GM12878 (cell line): ENCODE data around the gene SPDL1. TPM values are rescaled to one million over a fixed set of nuclear protein-coding genes. Genes with fewer than 3 reads are reported as not detected.

Experiments used
- ATAC-seq: fragments of 200-7000 bp; cut with Tn5 transposase; 3 replicates; pipeline ENCODE4 v1.9.1; 2020; ENCODE audit warnings: mild to moderate bottlenecking, moderate library complexity
- BruUV-seq: library from RNA; stranded (reverse); fragments of 400-500 nt; replicated peaks from 2 replicates; lab custom pipeline; 2021; lab: Mats Ljungman, UMichigan
- CTCF ChIA-PET: fragments of 300-600 bp; sonication (Branson Sonifier 250); formaldehyde crosslinking; extraction: SDS; loops from one replicate; lab custom pipeline; 2021; ENCODE audit warnings: inconsistent platforms; lab: Yijun Ruan, JAX
- POLR2A ChIA-PET: fragments of 350-600 bp; formaldehyde crosslinking; extraction: SDS; loops from one replicate; lab custom pipeline; 2021; ENCODE audit warnings: inconsistent platforms; lab: Charles Lee
- RAD21 ChIA-PET: fragments of 300-600 bp; sonication (Branson Sonifier 250); formaldehyde crosslinking; loops from one replicate; lab custom pipeline; 2023; ENCODE audit warnings: antibody characterized with exemption; ENCODE audit not compliant: unreplicated experiment; lab: Charles Lee
- SMC1A ChIA-PET: fragments of 300-600 bp; sonication (Branson Sonifier 250); formaldehyde crosslinking; loops from one replicate; lab custom pipeline; 2023; ENCODE audit not compliant: unreplicated experiment, uncharacterized antibody; lab: Charles Lee
- DNase-seq: peaks from one replicate; pipeline ENCODE4 v3.0.0-alpha.2; 2011; ENCODE audit warnings: low read depth, low spot score
- FAIRE-seq: peaks from 3 replicates; lab custom pipeline; 2011; peaks lifted over from hg19 to GRCh38; lab: Jason Lieb, UNC
- H2AFZ ChIP-seq: 2 replicates; pipeline ENCODE4 v1.6.0; 2011; ENCODE audit warnings: low read depth, low read length, control low read depth; ENCODE audit not compliant: control insufficient read depth
- H3K27ac ChIP-seq: 2 replicates; pipeline ENCODE4 v1.5.1; 2011; ENCODE audit warnings: control low read depth; ENCODE audit not compliant: control insufficient read depth, insufficient read depth
- H3K27me3 ChIP-seq, 2 experiments: replicated peaks in 1 of 2; 2 replicates each; pipeline versions ENCODE4 v1.6.0 to v1.6.1; 2011; ENCODE audit warnings: low read length in 1 of 2; ENCODE audit not compliant: control insufficient read depth in 2 of 2, insufficient read depth in 2 of 2
- H3K36me3 ChIP-seq, 2 experiments: 2 replicates each; pipeline ENCODE4 v1.5.1; 2011; ENCODE audit warnings: low read length in 1 of 2; ENCODE audit not compliant: control insufficient read depth in 2 of 2, insufficient read depth in 2 of 2
- H3K4me1 ChIP-seq: 2 replicates; pipeline ENCODE4 v1.6.1; 2011; ENCODE audit warnings: mild to moderate bottlenecking, low read length, moderate library complexity, mixed read lengths; ENCODE audit not compliant: control insufficient read depth, insufficient read depth
- H3K4me2 ChIP-seq: 2 replicates; pipeline ENCODE4 v1.6.0; 2011; ENCODE audit warnings: control low read depth; ENCODE audit not compliant: control insufficient read depth, insufficient read depth
- H3K4me3 ChIP-seq: fragments of 200-600 bp; sonication (generic); 2 replicates; pipeline ENCODE4 v1.5.1; 2016
- H3K79me2 ChIP-seq: 2 replicates; pipeline ENCODE4 v1.6.0; 2011; ENCODE audit warnings: low read length; ENCODE audit not compliant: control insufficient read depth, insufficient read depth
- H3K9ac ChIP-seq: 2 replicates; pipeline ENCODE4 v1.8.0; 2011; ENCODE audit warnings: low read length, control low read depth, mixed read lengths; ENCODE audit not compliant: control insufficient read depth, insufficient read depth
- H3K9me3 ChIP-seq: replicated peaks from 3 replicates; pipeline ENCODE4 v1.5.1; 2011; ENCODE audit warnings: mild to moderate bottlenecking, low read length; ENCODE audit not compliant: control insufficient read depth, insufficient read depth
- H4K20me1 ChIP-seq: 2 replicates; pipeline ENCODE4 v1.6.0; 2011; ENCODE audit not compliant: control insufficient read depth, insufficient read depth
- CHD4 ChIP-seq: fragments of 200-600 bp; sonication (generic); IDR thresholded peaks from 2 replicates; pipeline ENCODE4 v1.6.1; 2016; ENCODE audit warnings: mild to moderate bottlenecking
- KDM1A ChIP-seq: fragments of 200-600 bp; sonication (generic); IDR thresholded peaks from 2 replicates; pipeline ENCODE4 v1.6.1; 2016; ENCODE audit warnings: borderline replicate concordance
- MEF2A ChIP-seq: IDR thresholded peaks from 2 replicates; pipeline ENCODE4 v1.6.1; 2011; ENCODE audit warnings: low read depth, mild to moderate bottlenecking, low read length, moderate library complexity; ENCODE audit not compliant: insufficient read depth
- POU2F2 ChIP-seq: IDR thresholded peaks from 3 replicates; pipeline ENCODE4 v1.6.1; 2011; ENCODE audit warnings: low read depth, mild to moderate bottlenecking, low read length, borderline replicate concordance
- RBBP5 ChIP-seq: fragments of 200-600 bp; sonication (generic); conservative IDR thresholded peaks from 2 replicates; pipeline ENCODE4 v1.6.1; 2016
- TCF12 ChIP-seq: IDR thresholded peaks from 2 replicates; pipeline ENCODE4 v1.6.1; 2011; ENCODE audit warnings: low read depth, mild to moderate bottlenecking, low read length
- WGBS: methylation state at CpG from one replicate; pipeline ENCODE4 v1.1.6; 2016; ENCODE audit warnings: low lambda C conversion rate; ENCODE audit not compliant: insufficient replicate concordance, insufficient coverage; ENCODE audit errors: missing lambda C conversion rate; 5-methylcytosine and 5-hydroxymethylcytosine counted together
- in situ Hi-C: fragments of 300-500 bp; cut with MboI; formaldehyde crosslinking; loops from 9 replicates; pipeline ENCODE4 v1.14.3; 2018; ENCODE audit warnings: mixed read lengths
- intact Hi-C: fragments of 100-400 bp; cut with micrococcal nuclease; formaldehyde crosslinking; loops from one replicate; pipeline ENCODE4 v1.14.2; 2022; ENCODE audit not compliant: unreplicated experiment
- polyA plus RNA-seq, 11 experiments: library from polyadenylated mRNA; depleted of rRNA in 4 of 11; unstranded in 6 of 11; stranded (reverse) in 5 of 11; fragments of >200 nt; fragmentation: Nextera tagmentation in 4 of 11; fragmentation: Illumina TruSeq in 1 of 11; extraction: Ambion mirVana in 4 of 11; extraction: Trizol in 1 of 11; gene quantifications; 1 replicate in 1 of 11; 2 replicates in 10 of 11; pipeline versions ENCODE4 v1.2.1 to v1.2.3, GENCODE V29; 2011 to 2016; ENCODE audit warnings: inconsistent platforms in 2 of 11, missing spikeins in 2 of 11, low read depth in 1 of 11
- total RNA-seq, 4 experiments: library from RNA; depleted of rRNA in 3 of 4; stranded (reverse); fragments of >200 nt in 3 of 4; fragmentation: Illumina TruSeq in 1 of 4; extraction: Trizol in 1 of 4; gene quantifications; 2 replicates each; pipeline versions ENCODE4 v1.2.1 to v1.2.3, GENCODE V29; 2013 to 2021
- TF ChIP-seq, protein P1 (sequence below): fragments of 450-650 bp; conservative IDR thresholded peaks from 2 replicates; pipeline ENCODE4 v1.6.1; 2017; ENCODE audit warnings: mild to moderate bottlenecking, moderate library complexity
- TF ChIP-seq, protein P2 (sequence below): IDR thresholded peaks from 2 replicates; pipeline ENCODE4 v1.6.1; 2011; ENCODE audit warnings: borderline replicate concordance, low read depth, mild to moderate bottlenecking, moderate library complexity, low read length; ENCODE audit not compliant: insufficient read depth, poor library complexity, severe bottlenecking
- TF ChIP-seq, protein P3 (sequence below): fragments of 450-650 bp; IDR thresholded peaks from 2 replicates; pipeline ENCODE4 v1.6.1; 2016; ENCODE audit warnings: mild to moderate bottlenecking, moderate library complexity, borderline replicate concordance

The SPDL1 gene
- total and polyA plus RNA-seq, 10 of the 15 experiments (the other 5 are each of a cell fraction or from before 2014, with no cell fraction given): 34.2 to 69.9 (median 46.0) TPM

DNA sequence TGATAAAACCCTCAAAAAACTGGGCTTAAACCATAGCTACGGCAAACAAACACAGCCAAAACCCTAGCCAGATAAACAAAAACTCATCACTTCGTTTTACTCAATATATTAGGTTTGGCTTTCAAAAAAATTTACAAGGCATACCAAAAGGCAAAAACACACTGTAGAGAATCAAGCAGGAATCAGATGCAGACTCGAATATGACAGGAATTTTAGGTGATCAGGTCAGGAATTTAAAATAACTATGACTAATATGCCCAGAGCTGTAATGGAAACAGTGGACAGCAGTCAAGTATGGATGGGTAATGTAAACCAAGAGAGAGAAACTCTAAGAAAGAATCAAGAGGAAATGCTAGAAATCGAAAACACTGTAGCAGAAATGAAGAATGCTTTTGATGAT is 27.0 kb downstream of the SPDL1 start:
- no peak overlapping the region for H3K9ac ChIP-seq
- in situ Hi-C loops (no loop called here), intact Hi-C loops (no loop called here)
- H3K9me3 ChIP-seq: no peaks in the 10 kb centered on the region
- CTCF ChIA-PET: interaction anchor here (0.6 kb wide), 1 partner anchor 61 kb away, joined by 3 read pairs; no protein-coding TSS in a partner anchor
- ATAC-seq: no peak
- no peak overlapping the region for H3K4me2 ChIP-seq
- H4K20me1 ChIP-seq: no peaks in the 10 kb centered on the region
- WGBS: 54% methylated on average over 4 of the region's 4 CpGs
- SMC1A ChIA-PET: interaction anchor here (1.1 kb wide), 1 partner anchor 46 kb away, joined by 3 read pairs; no protein-coding TSS in a partner anchor
- RAD21 ChIA-PET: interaction anchor here (0.7 kb wide), 1 partner anchor 26 kb away, joined by 4 read pairs; no protein-coding TSS in a partner anchor
- no peaks in the 10 kb centered on the region for H3K36me3 ChIP-seq
- FAIRE-seq: no peak
- peaks cover 6% of the 10 kb centered on the region for H3K4me1 ChIP-seq
- POLR2A ChIA-PET: interaction anchor here (0.6 kb wide), 2 partner anchors 27 to 196 kb away, joined by 3 read pairs; no protein-coding TSS in a partner anchor
- no peaks in the 10 kb centered on the region for H3K79me2 ChIP-seq
- no peak for DNase-seq
- no peak overlapping the region for H2AFZ ChIP-seq
- BruUV-seq: no TSS peak
- H3K27me3 ChIP-seq: no peaks in the 10 kb centered on the region
- no peak overlapping the region for H3K27ac ChIP-seq
- no peak overlapping the region for H3K4me3 ChIP-seq
- TF ChIP-seq CHD4 (no peak), RBBP5 (no peak), MEF2A (no peak)
- TF ChIP-seq, protein P1, sequence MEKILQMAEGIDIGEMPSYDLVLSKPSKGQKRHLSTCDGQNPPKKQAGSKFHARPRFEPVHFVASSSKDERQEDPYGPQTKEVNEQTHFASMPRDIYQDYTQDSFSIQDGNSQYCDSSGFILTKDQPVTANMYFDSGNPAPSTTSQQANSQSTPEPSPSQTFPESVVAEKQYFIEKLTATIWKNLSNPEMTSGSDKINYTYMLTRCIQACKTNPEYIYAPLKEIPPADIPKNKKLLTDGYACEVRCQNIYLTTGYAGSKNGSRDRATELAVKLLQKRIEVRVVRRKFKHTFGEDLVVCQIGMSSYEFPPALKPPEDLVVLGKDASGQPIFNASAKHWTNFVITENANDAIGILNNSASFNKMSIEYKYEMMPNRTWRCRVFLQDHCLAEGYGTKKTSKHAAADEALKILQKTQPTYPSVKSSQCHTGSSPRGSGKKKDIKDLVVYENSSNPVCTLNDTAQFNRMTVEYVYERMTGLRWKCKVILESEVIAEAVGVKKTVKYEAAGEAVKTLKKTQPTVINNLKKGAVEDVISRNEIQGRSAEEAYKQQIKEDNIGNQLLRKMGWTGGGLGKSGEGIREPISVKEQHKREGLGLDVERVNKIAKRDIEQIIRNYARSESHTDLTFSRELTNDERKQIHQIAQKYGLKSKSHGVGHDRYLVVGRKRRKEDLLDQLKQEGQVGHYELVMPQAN: no peak
- TF ChIP-seq, all 136 proteins: peak for 0

DNA sequence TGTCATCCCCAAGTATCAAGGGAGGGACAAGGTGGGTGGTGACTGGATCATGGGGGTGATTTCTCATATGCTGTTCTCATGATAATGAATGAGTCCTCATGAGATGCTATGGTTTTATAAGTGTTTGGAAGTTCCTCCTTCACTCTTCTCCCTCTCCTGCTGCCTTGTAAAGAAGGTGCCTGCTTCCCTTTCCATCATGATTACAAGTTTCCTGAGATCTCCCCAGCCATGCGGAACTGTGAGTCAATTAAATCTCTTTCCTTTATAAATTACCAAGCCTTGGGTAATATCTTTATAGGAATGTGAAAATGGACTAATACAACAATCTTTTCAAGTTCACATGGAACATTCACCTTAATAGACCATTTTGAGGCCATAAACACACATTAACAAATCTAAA is 32.0 kb downstream of the SPDL1 start:
- Histone ChIP-seq H3K27me3 (no peaks in the 10 kb centered on the region), H3K79me2 (no peaks in the 10 kb centered on the region), H3K36me3 (no peaks in the 10 kb centered on the region), H4K20me1 (no peaks in the 10 kb centered on the region), H3K4me3 (no peak overlapping the region), H3K9me3 (no peaks in the 10 kb centered on the region), H3K27ac (no peak overlapping the region), H3K9ac (no peak overlapping the region), H3K4me2 (no peak overlapping the region), H3K4me1 (no peaks in the 10 kb centered on the region), H2AFZ (no peak overlapping the region)
- RAD21 ChIA-PET: no interaction called here
- CTCF ChIA-PET: interaction anchor here (1.8 kb wide), 1 partner anchor 10 kb away, joined by 4 read pairs; no protein-coding TSS in a partner anchor
- no peak for DNase-seq
- no TSS peak for BruUV-seq
- WGBS: 100% methylated on average over 1 of the region's 1 CpG
- intact Hi-C loops (no loop called here), in situ Hi-C loops (no loop called here)
- SMC1A ChIA-PET: no interaction called here
- FAIRE-seq: no peak
- no peak for ATAC-seq
- POLR2A ChIA-PET: no interaction called here
- no peak for TF ChIP-seq KDM1A
- no peak for TF ChIP-seq TCF12
- no peak for TF ChIP-seq POU2F2
- TF ChIP-seq, protein P2, sequence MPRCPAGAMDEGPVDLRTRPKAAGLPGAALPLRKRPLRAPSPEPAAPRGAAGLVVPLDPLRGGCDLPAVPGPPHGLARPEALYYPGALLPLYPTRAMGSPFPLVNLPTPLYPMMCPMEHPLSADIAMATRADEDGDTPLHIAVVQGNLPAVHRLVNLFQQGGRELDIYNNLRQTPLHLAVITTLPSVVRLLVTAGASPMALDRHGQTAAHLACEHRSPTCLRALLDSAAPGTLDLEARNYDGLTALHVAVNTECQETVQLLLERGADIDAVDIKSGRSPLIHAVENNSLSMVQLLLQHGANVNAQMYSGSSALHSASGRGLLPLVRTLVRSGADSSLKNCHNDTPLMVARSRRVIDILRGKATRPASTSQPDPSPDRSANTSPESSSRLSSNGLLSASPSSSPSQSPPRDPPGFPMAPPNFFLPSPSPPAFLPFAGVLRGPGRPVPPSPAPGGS: no peak
- TF ChIP-seq, protein P3, sequence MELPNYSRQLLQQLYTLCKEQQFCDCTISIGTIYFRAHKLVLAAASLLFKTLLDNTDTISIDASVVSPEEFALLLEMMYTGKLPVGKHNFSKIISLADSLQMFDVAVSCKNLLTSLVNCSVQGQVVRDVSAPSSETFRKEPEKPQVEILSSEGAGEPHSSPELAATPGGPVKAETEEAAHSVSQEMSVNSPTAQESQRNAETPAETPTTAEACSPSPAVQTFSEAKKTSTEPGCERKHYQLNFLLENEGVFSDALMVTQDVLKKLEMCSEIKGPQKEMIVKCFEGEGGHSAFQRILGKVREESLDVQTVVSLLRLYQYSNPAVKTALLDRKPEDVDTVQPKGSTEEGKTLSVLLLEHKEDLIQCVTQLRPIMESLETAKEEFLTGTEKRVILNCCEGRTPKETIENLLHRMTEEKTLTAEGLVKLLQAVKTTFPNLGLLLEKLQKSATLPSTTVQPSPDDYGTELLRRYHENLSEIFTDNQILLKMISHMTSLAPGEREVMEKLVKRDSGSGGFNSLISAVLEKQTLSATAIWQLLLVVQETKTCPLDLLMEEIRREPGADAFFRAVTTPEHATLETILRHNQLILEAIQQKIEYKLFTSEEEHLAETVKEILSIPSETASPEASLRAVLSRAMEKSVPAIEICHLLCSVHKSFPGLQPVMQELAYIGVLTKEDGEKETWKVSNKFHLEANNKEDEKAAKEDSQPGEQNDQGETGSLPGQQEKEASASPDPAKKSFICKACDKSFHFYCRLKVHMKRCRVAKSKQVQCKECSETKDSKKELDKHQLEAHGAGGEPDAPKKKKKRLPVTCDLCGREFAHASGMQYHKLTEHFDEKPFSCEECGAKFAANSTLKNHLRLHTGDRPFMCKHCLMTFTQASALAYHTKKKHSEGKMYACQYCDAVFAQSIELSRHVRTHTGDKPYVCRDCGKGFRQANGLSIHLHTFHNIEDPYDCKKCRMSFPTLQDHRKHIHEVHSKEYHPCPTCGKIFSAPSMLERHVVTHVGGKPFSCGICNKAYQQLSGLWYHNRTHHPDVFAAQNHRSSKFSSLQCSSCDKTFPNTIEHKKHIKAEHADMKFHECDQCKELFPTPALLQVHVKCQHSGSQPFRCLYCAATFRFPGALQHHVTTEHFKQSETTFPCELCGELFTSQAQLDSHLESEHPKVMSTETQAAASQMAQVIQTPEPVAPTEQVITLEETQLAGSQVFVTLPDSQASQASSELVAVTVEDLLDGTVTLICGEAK: no peak
